Measurements from ENCODE around the gene GGCT.

DNA sequence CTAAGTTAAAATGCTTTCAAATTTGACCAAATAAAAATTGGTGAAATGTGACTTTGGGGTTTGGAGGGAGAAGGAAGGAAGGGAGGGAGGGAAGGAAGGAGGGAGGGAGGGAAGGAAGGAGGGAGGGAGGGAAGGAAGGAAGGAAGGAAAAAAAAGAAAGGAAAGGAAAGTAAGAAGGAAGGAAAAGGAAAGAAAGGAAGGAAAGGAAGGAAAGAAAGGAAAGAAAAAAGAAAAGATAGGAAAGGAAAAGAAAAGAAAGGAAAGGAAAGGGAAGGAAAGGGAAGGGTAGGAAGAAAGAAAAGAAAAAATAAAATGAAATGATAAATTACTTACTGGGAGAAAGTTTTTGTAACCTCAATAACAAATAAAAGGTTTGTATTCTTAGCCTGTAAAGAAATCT lies 24.1 kb upstream of the GGCT start:
- TF ChIP-seq, protein P1, sequence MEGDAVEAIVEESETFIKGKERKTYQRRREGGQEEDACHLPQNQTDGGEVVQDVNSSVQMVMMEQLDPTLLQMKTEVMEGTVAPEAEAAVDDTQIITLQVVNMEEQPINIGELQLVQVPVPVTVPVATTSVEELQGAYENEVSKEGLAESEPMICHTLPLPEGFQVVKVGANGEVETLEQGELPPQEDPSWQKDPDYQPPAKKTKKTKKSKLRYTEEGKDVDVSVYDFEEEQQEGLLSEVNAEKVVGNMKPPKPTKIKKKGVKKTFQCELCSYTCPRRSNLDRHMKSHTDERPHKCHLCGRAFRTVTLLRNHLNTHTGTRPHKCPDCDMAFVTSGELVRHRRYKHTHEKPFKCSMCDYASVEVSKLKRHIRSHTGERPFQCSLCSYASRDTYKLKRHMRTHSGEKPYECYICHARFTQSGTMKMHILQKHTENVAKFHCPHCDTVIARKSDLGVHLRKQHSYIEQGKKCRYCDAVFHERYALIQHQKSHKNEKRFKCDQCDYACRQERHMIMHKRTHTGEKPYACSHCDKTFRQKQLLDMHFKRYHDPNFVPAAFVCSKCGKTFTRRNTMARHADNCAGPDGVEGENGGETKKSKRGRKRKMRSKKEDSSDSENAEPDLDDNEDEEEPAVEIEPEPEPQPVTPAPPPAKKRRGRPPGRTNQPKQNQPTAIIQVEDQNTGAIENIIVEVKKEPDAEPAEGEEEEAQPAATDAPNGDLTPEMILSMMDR (IDR thresholded peaks at IDR 0.05): no peak
- TF ChIP-seq ZFX (IDR thresholded peaks at IDR 0.05; ENCODE audit: borderline replicate concordance): no peak
